Brain microvascular endothelial cell (primary cell): Measurements from ENCODE around the gene TGFA.
"Not testable (repeated sequence)": the region's sequence is repeated elsewhere in the genome, so short reads cannot be mapped to it uniquely, and the experiment has no call there.

Source experiments
- DNase-seq: peaks from one replicate; pipeline ENCODE4 v3.0.0-alpha.2; 2020
- H3K27ac ChIP-seq: fragments of 250-450 bp; sonication (Bioruptor Pico); 2 replicates; pipeline ENCODE4 v1.5.1; 2020; ENCODE audit warnings: mild to moderate bottlenecking, moderate library complexity
- H3K27me3 ChIP-seq: fragments of 250-450 bp; sonication (Bioruptor Pico); replicated peaks from 2 replicates; pipeline ENCODE4 v1.5.1; 2020; ENCODE audit warnings: mild to moderate bottlenecking
- H3K36me3 ChIP-seq: fragments of 250-450 bp; sonication (Bioruptor Pico); replicated peaks from 2 replicates; pipeline ENCODE4 v1.5.1; 2020; ENCODE audit warnings: mild to moderate bottlenecking
- H3K4me3 ChIP-seq: 2 replicates; pipeline ENCODE4 v1.5.1; 2011; ENCODE audit warnings: low read depth, mild to moderate bottlenecking, control low read depth, low read length, moderate library complexity
- CTCF ChIP-seq: IDR thresholded peaks from 2 replicates; pipeline ENCODE4 v1.5.1; 2011; ENCODE audit warnings: low read depth, mild to moderate bottlenecking, moderate library complexity, low read length, control low read depth, inconsistent platforms; ENCODE audit errors: missing control alignments
- in situ Hi-C: cut with HindIII; loops from 2 replicates; pipeline ENCODE4 v1.10.0; 2017; ENCODE audit warnings: low sequenced_read_pairs, low pct_ligation_motif_present

The TGFA gene

GRCh38 chr2:70467237-70467636 lies 86.4 kb downstream of the TGFA start:
- peaks cover 2% of the 10 kb centered on the region for H3K27me3 ChIP-seq

GRCh38 chr2:70466647-70467046 lies 87.0 kb downstream of the TGFA start:
- in situ Hi-C loops, H3K36me3 ChIP-seq, H3K27me3 ChIP-seq: not testable (repeated sequence)

More at GRCh38 chr2:70467237-70467636, 86.4 kb downstream of the TGFA start:
- Histone ChIP-seq H3K36me3 (no peaks in the 10 kb centered on the region), H3K27ac (no peak overlapping the region), H3K4me3 (no peak overlapping the region)
- DNase-seq = no peak
- no peak for TF ChIP-seq CTCF
- in situ Hi-C loops = no loop called here

GRCh38 chr2:70463997-70464396 lies 89.6 kb downstream of the TGFA start:
- in situ Hi-C loops = no loop called here
- H3K36me3 ChIP-seq = no peaks in the 10 kb centered on the region

More at GRCh38 chr2:70466647-70467046, 87.0 kb downstream of the TGFA start:
- not testable (repeated sequence) for H3K4me3 ChIP-seq, H3K27ac ChIP-seq, DNase-seq

GRCh38 chr2:70463581-70463980 lies 90.0 kb downstream of the TGFA start:
- in situ Hi-C loops = no loop called here
- Histone ChIP-seq H3K27ac (no peak overlapping the region), H3K36me3 (no peaks in the 10 kb centered on the region)

More at GRCh38 chr2:70463997-70464396, 89.6 kb downstream of the TGFA start:
- peaks cover 2% of the 10 kb centered on the region for H3K27me3 ChIP-seq
- no peak for DNase-seq
- TF ChIP-seq CTCF = no peak
- H3K27ac ChIP-seq = no peak overlapping the region
- no peak overlapping the region for H3K4me3 ChIP-seq

GRCh38 chr2:70461981-70462876 lies 91.4 kb downstream of the TGFA start:
- no peak for TF ChIP-seq CTCF
- Histone ChIP-seq H3K4me3 (no peak overlapping the region), H3K36me3 (no peaks in the 10 kb centered on the region), H3K27ac (no peak overlapping the region), H3K27me3 (peaks cover 2% of the 10 kb centered on the region)
- in situ Hi-C loops = no loop called here
- no peak for DNase-seq

More at GRCh38 chr2:70463581-70463980, 90.0 kb downstream of the TGFA start:
- no peak for DNase-seq
- Histone ChIP-seq H3K27me3 (peaks cover 2% of the 10 kb centered on the region), H3K4me3 (no peak overlapping the region)
- no peak for TF ChIP-seq CTCF

GRCh38 chr2:70461414-70461813 lies 92.2 kb downstream of the TGFA start:
- no peak for DNase-seq
- Histone ChIP-seq H3K4me3 (no peak overlapping the region), H3K27ac (no peak overlapping the region), H3K27me3 (peaks cover 2% of the 10 kb centered on the region), H3K36me3 (no peaks in the 10 kb centered on the region)
- in situ Hi-C loops = no loop called here
- TF ChIP-seq CTCF = no peak
